ENCODE measurements around the gene WDR3.

WDR3 gene

GRCh38 chr1:117959364-117959763 is 29.8 kb downstream of the WDR3 start:
- DNase-seq: no peak

- no peak for DNase-seq
These were observed 34.9 kb downstream of the WDR3 start for GRCh38 chr1:117964290-117965038.

GRCh38 chr1:117967477-117967876 is 37.9 kb downstream of the WDR3 start:
- DNase-seq: no peak

GRCh38 chr1:117967881-117968280 is 38.3 kb downstream of the WDR3 start:
- no peak for DNase-seq

- no peak for DNase-seq
These were observed 40.7 kb downstream of the WDR3 start for GRCh38 chr1:117970252-117970651.

- no peak for DNase-seq
These were observed 42.2 kb downstream of the WDR3 start for GRCh38 chr1:117971777-117972176.

GRCh38 chr1:117976381-117976780 is 46.8 kb downstream of the WDR3 start:
- DNase-seq: no peak

- DNase-seq: no peak
These were observed 52.1 kb downstream of the WDR3 start for GRCh38 chr1:117981455-117982192.

GRCh38 chr1:117985239-117985638 is 55.7 kb downstream of the WDR3 start:
- no peak for DNase-seq

- DNase-seq: no peak
These were observed 56.4 kb downstream of the WDR3 start for GRCh38 chr1:117985973-117986372.

- DNase-seq: no peak
These were observed 74.8 kb downstream of the WDR3 start for GRCh38 chr1:118004312-118004711.

- DNase-seq: no peak
These were observed 77.9 kb downstream of the WDR3 start for GRCh38 chr1:118007391-118007790.

GRCh38 chr1:118008011-118008410 is 78.5 kb downstream of the WDR3 start:
- DNase-seq: no peak

GRCh38 chr1:118012515-118013124 is 83.1 kb downstream of the WDR3 start:
- DNase-seq: no peak

- DNase-seq: no peak
These were observed 83.8 kb downstream of the WDR3 start for GRCh38 chr1:118013336-118013735.

GRCh38 chr1:118013938-118014337 is 84.4 kb downstream of the WDR3 start:
- no peak for DNase-seq

All from activated CD4-positive, alpha-beta T cell treated with anti-CD3 and anti-CD28 coated beads, Interleukin-2, amount 50 U/mL, for 4 hours (primary cell).